Measurements from ENCODE around the gene FSD1. TPM values are rescaled to one million over a fixed set of nuclear protein-coding genes. Genes with fewer than 3 reads are reported as not detected.
A peak's percentile ranks its signal among the peaks of the same experiment; 100 is the strongest.

Gene FSD1
- total RNA-seq, 2 experiments from 2014 or later = 19.8 to 23.2 TPM

GRCh38 chr19:4302243-4302640 lies 2.2 kb upstream of the FSD1 start, which contains the start of gene TMIGD2:
Gene TMIGD2 (minus strand): TSS chr19:4302389. CDS start chr19:4302385, 4 bp downstream.
- TF ChIP-seq CTCF (conservative IDR thresholded peaks at IDR 0.05; ENCODE audit: low read length) (no peak), EZH2phosphoT487 (IDR thresholded peaks at IDR 0.05; ENCODE audit: borderline replicate concordance, low read depth, low read length) (no peak)
- Histone ChIP-seq H4K20me1 (ENCODE audit: insufficient read depth, low read length) (no peaks in the 10 kb centered on the region), H3K9me2 (ENCODE audit: insufficient read depth, low read length) (no peaks in the 10 kb centered on the region), H3K27ac (ENCODE audit: low read depth, low read length, poor library complexity, severe bottlenecking) (no peak within 1 kb of the TSS), H3K9me3 (ENCODE audit: low read length) (no peaks in the 10 kb centered on the region), H2AFZ (ENCODE audit: low read length) (peak within 1 kb of the TSS; percentile 52; the same call in 1 of the 2 replicates), H3K4me1 (ENCODE audit: insufficient read depth, low read length, poor library complexity, severe bottlenecking) (peaks cover 13% of the 10 kb centered on the region), H3K4me2 (ENCODE audit: low read length) (peak within 1 kb of the TSS; percentile 9; the same call in 1 of the 2 replicates), H3K4me3 (ENCODE audit: low read depth, low read length, poor library complexity, severe bottlenecking) (no peak within 1 kb of the TSS), H3K36me3 (ENCODE audit: insufficient read depth, low read length) (no peaks in the 10 kb centered on the region), H3K79me2 (ENCODE audit: insufficient read depth, low read depth, low read length) (no peaks in the 10 kb centered on the region)
- intact Hi-C loops (cut with micrococcal nuclease; ENCODE audit: unreplicated experiment) = no loop called here
- CTCF ChIA-PET (ENCODE audit: unreplicated experiment) = no interaction called here
- POLR2A ChIA-PET = interaction anchor here (0.6 kb wide), 2 partner anchors 13 to 169 kb away, joined by 3 read pairs; no protein-coding TSS in a partner anchor
- BruUV-seq (replicated peaks) = no TSS peak
- no peak for DNase-seq (ENCODE audit: low spot score)

GRCh38 chr19:4303819-4304537 lies 420 bp upstream of the FSD1 start:
- H2AFZ ChIP-seq (ENCODE audit: low read length) = peak overlapping the region; percentile 68
- ChIA-PET CTCF (ENCODE audit: unreplicated experiment) (interaction anchor here (0.6 kb wide), 1 partner anchor 96 kb away, joined by 4 read pairs; no protein-coding TSS in a partner anchor), POLR2A (interaction anchor here (0.6 kb wide), 1 partner anchor 663 kb away, joined by 3 read pairs; no protein-coding TSS in a partner anchor)

More at GRCh38 chr19:4303819-4304537, 420 bp upstream of the FSD1 start:
- no TSS peak for BruUV-seq (replicated peaks)
- Histone ChIP-seq H3K36me3 (ENCODE audit: insufficient read depth, low read length) (0 out of 2 replicates have a peak, but pooled peaks cover 4% of the 10 kb centered on the region), H3K79me2 (ENCODE audit: insufficient read depth, low read depth, low read length) (no peaks in the 10 kb centered on the region), H4K20me1 (ENCODE audit: insufficient read depth, low read length) (no peaks in the 10 kb centered on the region), H3K9me2 (ENCODE audit: insufficient read depth, low read length) (no peaks in the 10 kb centered on the region), H3K9me3 (ENCODE audit: low read length) (no peaks in the 10 kb centered on the region), H3K4me2 (ENCODE audit: low read length) (peak overlapping the region; percentile 57), H3K4me3 (ENCODE audit: low read depth, low read length, poor library complexity, severe bottlenecking) (peak overlapping the region; percentile 70), H3K27ac (ENCODE audit: low read depth, low read length, poor library complexity, severe bottlenecking) (no peak overlapping the region), H3K4me1 (ENCODE audit: insufficient read depth, low read length, poor library complexity, severe bottlenecking) (peaks cover 13% of the 10 kb centered on the region)
- no peak for DNase-seq (ENCODE audit: low spot score)
- intact Hi-C loops (cut with micrococcal nuclease; ENCODE audit: unreplicated experiment) = no loop called here
- TF ChIP-seq EZH2phosphoT487 (IDR thresholded peaks at IDR 0.05; ENCODE audit: borderline replicate concordance, low read depth, low read length) (no peak), CTCF (conservative IDR thresholded peaks at IDR 0.05; ENCODE audit: low read length) (no peak)

Measured in OCI-LY7 (cell line).